Endothelial cell of umbilical vein (primary cell): ENCODE results near the gene NBEAL2.

ENCODE experiments used
- EZH2 ChIP-seq: IDR thresholded peaks from 2 replicates; pipeline ENCODE4 v1.6.1; 2012; ENCODE audit warnings: borderline replicate concordance, low read depth, mild to moderate bottlenecking, moderate library complexity, low read length, inconsistent platforms; ENCODE audit not compliant: severe bottlenecking
- FOS ChIP-seq: IDR thresholded peaks from 2 replicates; pipeline ENCODE4 v1.6.1; 2011; ENCODE audit warnings: mild to moderate bottlenecking, low read length, moderate library complexity, borderline replicate concordance; ENCODE audit not compliant: insufficient read depth
- POLR2A ChIP-seq: IDR thresholded peaks from 2 replicates; pipeline ENCODE4 v1.6.1; 2012; ENCODE audit warnings: low read depth, mild to moderate bottlenecking, control low read depth, low read length
- TF ChIP-seq, protein P1 (sequence below), 2 donors: IDR thresholded peaks; 1 replicate in 1 of 2; 2 replicates in 1 of 2; pipeline ENCODE4 v1.5.1; 2011; ENCODE audit warnings: low read length in 2 of 2, mild to moderate bottlenecking in 2 of 2, moderate library complexity in 2 of 2, control low read depth in 1 of 2, inconsistent platforms in 1 of 2, low read depth in 1 of 2; ENCODE audit not compliant: insufficient read depth in 1 of 2; ENCODE audit errors: extremely low read depth in 1 of 2

- TF ChIP-seq EZH2, result no peak
- TF ChIP-seq FOS, result no peak
- TF ChIP-seq, protein P1, sequence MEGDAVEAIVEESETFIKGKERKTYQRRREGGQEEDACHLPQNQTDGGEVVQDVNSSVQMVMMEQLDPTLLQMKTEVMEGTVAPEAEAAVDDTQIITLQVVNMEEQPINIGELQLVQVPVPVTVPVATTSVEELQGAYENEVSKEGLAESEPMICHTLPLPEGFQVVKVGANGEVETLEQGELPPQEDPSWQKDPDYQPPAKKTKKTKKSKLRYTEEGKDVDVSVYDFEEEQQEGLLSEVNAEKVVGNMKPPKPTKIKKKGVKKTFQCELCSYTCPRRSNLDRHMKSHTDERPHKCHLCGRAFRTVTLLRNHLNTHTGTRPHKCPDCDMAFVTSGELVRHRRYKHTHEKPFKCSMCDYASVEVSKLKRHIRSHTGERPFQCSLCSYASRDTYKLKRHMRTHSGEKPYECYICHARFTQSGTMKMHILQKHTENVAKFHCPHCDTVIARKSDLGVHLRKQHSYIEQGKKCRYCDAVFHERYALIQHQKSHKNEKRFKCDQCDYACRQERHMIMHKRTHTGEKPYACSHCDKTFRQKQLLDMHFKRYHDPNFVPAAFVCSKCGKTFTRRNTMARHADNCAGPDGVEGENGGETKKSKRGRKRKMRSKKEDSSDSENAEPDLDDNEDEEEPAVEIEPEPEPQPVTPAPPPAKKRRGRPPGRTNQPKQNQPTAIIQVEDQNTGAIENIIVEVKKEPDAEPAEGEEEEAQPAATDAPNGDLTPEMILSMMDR (IDR thresholded peaks at IDR 0.05; ENCODE audit: extremely low read depth in 1 of 2, insufficient read depth in 1 of 2, low read depth in 1 of 2, low read length in 2 of 2), result no peak
- no peak for TF ChIP-seq POLR2A
Observed at GRCh38 chr3:46934072-46934471, 45.4 kb upstream of the NBEAL2 start.
